Endodermal cell (in vitro differentiated cells): ENCODE results near the gene GGT7. TPM values are rescaled to one million over a fixed set of nuclear protein-coding genes. Genes with fewer than 3 reads are reported as not detected.

Experiments
- DNase-seq: peaks from one replicate; pipeline ENCODE4 v3.0.0-alpha.2; 2017
- H3K27ac ChIP-seq: 2 replicates; pipeline ENCODE4 v1.5.1; 2013; ENCODE audit warnings: mild to moderate bottlenecking, low read depth, low read length, moderate library complexity
- H3K27me3 ChIP-seq: 2 replicates; pipeline ENCODE4 v1.6.1; 2013; ENCODE audit warnings: mild to moderate bottlenecking, low read length, moderate library complexity; ENCODE audit not compliant: insufficient read depth, control insufficient read depth, poor library complexity, severe bottlenecking
- H3K36me3 ChIP-seq: 2 replicates; pipeline ENCODE4 v1.7.0; 2013; ENCODE audit warnings: mild to moderate bottlenecking, low read length, moderate library complexity; ENCODE audit not compliant: control insufficient read depth, insufficient read depth
- H3K4me1 ChIP-seq: one replicate; pipeline ENCODE4 v1.7.0; 2013; ENCODE audit warnings: low read length; ENCODE audit not compliant: control insufficient read depth, insufficient read depth
- H3K4me3 ChIP-seq: 2 replicates; pipeline ENCODE4 v1.5.1; 2013; ENCODE audit warnings: mild to moderate bottlenecking, low read length, moderate library complexity
- H3K9ac ChIP-seq: 2 replicates; pipeline ENCODE4 v1.6.1; 2013; ENCODE audit warnings: mild to moderate bottlenecking, low read length, moderate library complexity; ENCODE audit not compliant: poor library complexity, severe bottlenecking; ENCODE audit errors: extremely low read depth
- H3K9me3 ChIP-seq: 2 replicates; pipeline ENCODE4 v1.6.1; 2013; ENCODE audit warnings: mild to moderate bottlenecking, low read length, moderate library complexity; ENCODE audit not compliant: control insufficient read depth
- H3K27ac Mint-ChIP-seq: 2 replicates; pipeline ENCODE4 v1.8.0; 2020; ENCODE audit warnings: mixed read lengths
- H3K27me3 Mint-ChIP-seq: 2 replicates; pipeline ENCODE4 v1.8.0; 2021; ENCODE audit warnings: mild to moderate bottlenecking, mixed read lengths; ENCODE audit not compliant: insufficient read depth
- H3K36me3 Mint-ChIP-seq: 2 replicates; pipeline ENCODE4 v1.8.0; 2020; ENCODE audit warnings: low read depth, mixed read lengths
- H3K4me1 Mint-ChIP-seq: 2 replicates; pipeline ENCODE4 v1.8.0; 2020; ENCODE audit warnings: mixed read lengths
- H3K4me3 Mint-ChIP-seq: 2 replicates; pipeline ENCODE4 v1.8.0; 2020; ENCODE audit warnings: mild to moderate bottlenecking, moderate library complexity, mixed read lengths
- H3K9me3 Mint-ChIP-seq: 2 replicates; pipeline ENCODE4 v1.8.0; 2020; ENCODE audit warnings: mild to moderate bottlenecking, mixed read lengths
- CTCF ChIP-seq: fragments of 200-600 bp; sonication (generic); conservative IDR thresholded peaks from 2 replicates; pipeline ENCODE4 v1.5.0; 2021; ENCODE audit warnings: antibody characterized with exemption, mild to moderate bottlenecking
- WGBS, 2 experiments: methylation state at CpG; one replicate each; pipeline versions ENCODE4 v1.1.5 to v1.1.7; 2013; ENCODE audit warnings: missing lambda C conversion rate in 2 of 2, mixed read lengths in 1 of 2; ENCODE audit not compliant: insufficient coverage in 1 of 2, insufficient read length in 1 of 2; 5-methylcytosine and 5-hydroxymethylcytosine counted together
- total RNA-seq, 2 donors: library from RNA; stranded (reverse); fragmentation: NEBNext Ultra II Directional in 1 of 2; extraction: Animal tissue kit (Norgen Biotek cat#: 25700) in 1 of 2; gene quantifications; 2 replicates in 1 of 2; 3 replicates in 1 of 2; pipeline ENCODE4 v1.2.1, GENCODE V29; 2021

GGT7 gene
- total RNA-seq, 2 donors from 2014 or later = 31.8 to 43.3 TPM

GRCh38 chr20:34859367-34859766, 13.3 kb downstream of the GGT7 start:
- no peak overlapping the region for H3K27ac ChIP-seq
- H3K4me1 ChIP-seq = no peaks in the 10 kb centered on the region
- no peak overlapping the region for H3K9ac ChIP-seq
- DNase-seq = no peak
- Mint-ChIP-seq H3K36me3 (peaks cover 70% of the 10 kb centered on the region), H3K9me3 (no peaks in the 10 kb centered on the region), H3K4me1 (no peaks in the 10 kb centered on the region), H3K4me3 (no peak overlapping the region), H3K27me3 (no peaks in the 10 kb centered on the region), H3K27ac (no peak overlapping the region)
- no peak for TF ChIP-seq CTCF
- 95 to 100% methylated on average over 11 to 26 of the region's 26 CpGs for WGBS, 2 experiments
- H3K27me3 ChIP-seq = no peaks in the 10 kb centered on the region
- H3K36me3 ChIP-seq = peaks cover 27% of the 10 kb centered on the region
- H3K4me3 ChIP-seq = no peak overlapping the region
- no peaks in the 10 kb centered on the region for H3K9me3 ChIP-seq

DNA sequence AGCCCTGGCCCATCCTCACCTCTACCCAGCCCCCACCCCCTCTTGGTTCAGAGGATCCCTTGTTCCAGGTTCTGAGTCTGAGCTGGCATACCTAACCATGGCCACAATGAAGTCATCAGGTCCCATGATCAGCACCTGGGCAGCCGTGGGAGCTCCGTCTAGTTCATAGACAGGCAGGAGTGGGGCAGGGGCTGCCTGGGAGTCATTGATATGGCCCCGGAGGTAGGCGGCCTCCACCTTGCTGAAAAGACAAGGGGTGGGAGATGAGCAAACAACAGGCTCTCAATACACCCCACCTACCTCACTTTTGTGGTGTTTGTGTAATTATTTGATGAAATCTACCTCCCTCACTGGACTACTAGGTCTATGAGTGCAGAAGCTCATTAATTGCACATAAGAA, 20.4 kb downstream of the GGT7 start:
- Mint-ChIP-seq H3K36me3 (peaks cover 43% of the 10 kb centered on the region), H3K27me3 (no peaks in the 10 kb centered on the region), H3K9me3 (no peaks in the 10 kb centered on the region), H3K27ac (no peak overlapping the region), H3K4me1 (no peaks in the 10 kb centered on the region), H3K4me3 (no peak overlapping the region)
- Histone ChIP-seq H3K27me3 (no peaks in the 10 kb centered on the region), H3K36me3 (peaks cover 41% of the 10 kb centered on the region), H3K4me3 (no peak overlapping the region), H3K4me1 (no peaks in the 10 kb centered on the region), H3K27ac (no peak overlapping the region), H3K9me3 (no peaks in the 10 kb centered on the region), H3K9ac (no peak overlapping the region)
- WGBS, 2 experiments = 92% methylated on average over 2 of the region's 4 CpGs; no CpG with 5 or more reads in 1 of the 2 experiments
- no peak for TF ChIP-seq CTCF
- no peak for DNase-seq

DNA sequence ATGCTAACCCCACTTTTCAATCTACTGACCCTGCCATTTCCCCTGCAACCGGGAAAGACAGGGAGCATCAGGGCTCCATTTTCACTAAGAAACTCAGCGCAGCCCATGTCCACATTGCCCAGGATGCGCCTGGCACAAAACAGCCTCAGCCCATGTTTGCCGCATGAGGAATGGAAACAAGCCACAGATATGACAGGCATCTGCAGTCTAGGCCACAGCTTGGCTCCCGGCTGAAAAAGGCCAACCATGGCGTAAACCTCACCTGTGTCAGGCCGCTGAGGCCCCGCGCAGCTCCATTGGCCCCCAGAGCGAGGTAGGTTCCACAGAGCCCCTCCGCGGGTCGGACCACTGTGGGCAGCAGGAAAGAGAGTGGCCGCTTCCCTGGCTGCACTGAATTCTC, 21.7 kb downstream of the GGT7 start:
- H3K36me3 Mint-ChIP-seq = peaks cover 39% of the 10 kb centered on the region
- Histone ChIP-seq H3K9ac (no peak overlapping the region), H3K4me1 (no peaks in the 10 kb centered on the region), H3K4me3 (no peak overlapping the region), H3K27ac (no peak overlapping the region), H3K9me3 (no peaks in the 10 kb centered on the region), H3K27me3 (no peaks in the 10 kb centered on the region), H3K36me3 (peaks cover 46% of the 10 kb centered on the region)
- H3K27ac Mint-ChIP-seq = no peak overlapping the region
- no peaks in the 10 kb centered on the region for H3K9me3 Mint-ChIP-seq
- DNase-seq = no peak
- WGBS, 2 experiments = 96 to 98% methylated on average over 12 to 14 of the region's 14 CpGs
- no peaks in the 10 kb centered on the region for H3K4me1 Mint-ChIP-seq
- H3K4me3 Mint-ChIP-seq = no peak overlapping the region
- TF ChIP-seq CTCF = no peak
- no peaks in the 10 kb centered on the region for H3K27me3 Mint-ChIP-seq
